Activated CD8-positive, alpha-beta T cell treated with anti-CD3 and anti-CD28 coated beads for 36 hours (primary cell): ENCODE data around the gene ARL2BP. TPM values are rescaled to one million over a fixed set of nuclear protein-coding genes. Genes with fewer than 3 reads are reported as not detected.

Experiments used
- ATAC-seq: fragments of 200-7000 bp; cut with Tn5 transposase; one replicate; pipeline ENCODE4 v1.10.0; 2021; ENCODE audit warnings: mild to moderate bottlenecking, moderate library complexity
- CTCF ChIA-PET: fragments of 350-600 bp; sonication (Branson Sonifier 250); formaldehyde crosslinking; loops from one replicate; lab custom pipeline; 2021; ENCODE audit warnings: antibody characterized with exemption; lab: Charles Lee
- POLR2A ChIA-PET: fragments of 350-600 bp; sonication (Branson Sonifier 250); formaldehyde crosslinking; loops from one replicate; lab custom pipeline; 2021; ENCODE audit warnings: antibody characterized with exemption; lab: Charles Lee
- DNase-seq: peaks from one replicate; pipeline ENCODE4 v3.0.0-alpha.2; 2020
- H3K27ac Mint-ChIP-seq: one replicate; pipeline ENCODE4 v1.8.0; 2021; ENCODE audit warnings: mild to moderate bottlenecking, mixed read lengths
- H3K27me3 Mint-ChIP-seq: one replicate; pipeline ENCODE4 v1.8.0; 2021; ENCODE audit warnings: mixed read lengths
- H3K36me3 Mint-ChIP-seq: one replicate; pipeline ENCODE4 v1.8.0; 2021; ENCODE audit warnings: low read depth, mixed read lengths
- H3K4me1 Mint-ChIP-seq: one replicate; pipeline ENCODE4 v1.8.0; 2021; ENCODE audit warnings: low read depth, mixed read lengths
- H3K4me3 Mint-ChIP-seq: one replicate; pipeline ENCODE4 v1.8.0; 2021; ENCODE audit warnings: mild to moderate bottlenecking, moderate library complexity, mixed read lengths
- H3K9me3 Mint-ChIP-seq: one replicate; pipeline ENCODE4 v1.8.0; 2021; ENCODE audit warnings: mixed read lengths
- CTCF ChIP-seq: fragments of 200-600 bp; IDR thresholded peaks from one replicate; pipeline ENCODE4 v1.8.0; 2022; ENCODE audit warnings: antibody characterized with exemption, mild to moderate bottlenecking
- intact Hi-C: fragments of 100-400 bp; cut with micrococcal nuclease; formaldehyde crosslinking; loops from one replicate; pipeline ENCODE4 v1.10.0; 2022
- total RNA-seq, 2 experiments: library from RNA; stranded (reverse); gene quantifications; one replicate each; pipeline ENCODE4 v1.2.3, GENCODE V29; 2021

Gene ARL2BP
- total RNA-seq, 2 experiments from 2014 or later: 9.4 to 11.0 TPM

DNA sequence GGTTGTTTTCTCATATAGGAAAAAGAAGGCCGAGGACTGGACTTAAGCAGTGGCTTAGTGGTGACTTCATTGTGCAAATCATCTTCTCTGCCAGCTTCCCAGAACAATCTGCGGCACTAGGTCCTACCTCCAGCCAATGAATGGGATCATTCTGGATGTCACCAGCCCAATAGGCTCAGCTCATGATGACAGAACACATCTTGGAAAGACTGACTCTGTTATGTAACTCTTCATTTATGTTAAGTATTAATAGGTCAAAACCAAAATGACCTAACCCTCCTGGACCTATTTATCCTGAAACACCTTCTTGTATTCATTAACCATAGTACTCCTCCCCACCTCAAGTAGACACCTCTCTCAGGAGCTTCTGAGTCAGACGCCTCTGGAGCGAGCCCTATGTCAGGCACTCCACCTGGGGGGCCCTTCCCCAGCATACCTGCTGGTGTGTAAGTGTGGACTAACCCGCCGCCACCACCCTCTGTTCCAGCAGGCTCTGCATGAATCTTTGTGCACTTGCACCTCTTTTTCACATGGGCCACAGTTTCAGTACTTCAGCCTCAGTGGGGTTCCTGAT, 7.2 kb downstream of the ARL2BP start:
- no peaks in the 10 kb centered on the region for H3K27me3 Mint-ChIP-seq
- no peak overlapping the region for H3K27ac Mint-ChIP-seq
- POLR2A ChIA-PET: interaction anchor here (0.6 to 1.4 kb wide), 2 partner anchors 14 to 258 kb away, joined by 3 to 4 read pairs; no protein-coding TSS in a partner anchor

DNA sequence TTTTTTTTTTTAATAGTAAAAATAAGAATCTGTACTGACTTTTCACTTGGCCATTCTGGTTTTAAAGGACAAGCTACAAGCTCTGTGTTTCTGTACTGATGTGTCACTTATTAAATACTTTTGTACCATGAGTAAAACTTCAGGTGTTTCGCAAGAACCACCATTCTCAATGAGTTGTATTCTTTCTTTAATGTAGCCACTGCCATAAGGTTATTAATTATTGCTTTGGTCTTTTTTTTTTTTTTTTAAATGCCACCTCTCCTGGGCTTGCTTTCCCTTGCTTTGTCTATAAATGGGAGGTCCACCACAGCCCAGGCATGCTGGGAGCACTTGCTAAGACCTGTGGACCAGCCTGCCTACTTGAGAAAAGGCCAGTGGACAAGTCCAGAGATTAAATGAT, 8.4 kb downstream of the ARL2BP start:
- no peaks in the 10 kb centered on the region for H3K9me3 Mint-ChIP-seq
- intact Hi-C loops: no loop called here
- no peaks in the 10 kb centered on the region for H3K4me1 Mint-ChIP-seq
- CTCF ChIA-PET: no interaction called here
- H3K4me3 Mint-ChIP-seq: no peak overlapping the region
- no peak for ATAC-seq
- DNase-seq: no peak
- TF ChIP-seq CTCF: no peak
- no peak overlapping the region for H3K27ac Mint-ChIP-seq
- H3K36me3 Mint-ChIP-seq: peaks cover 18% of the 10 kb centered on the region
- no peaks in the 10 kb centered on the region for H3K27me3 Mint-ChIP-seq
- POLR2A ChIA-PET: no interaction called here

More for the DNA sequence above, 7.2 kb downstream of the ARL2BP start:
- intact Hi-C loops: no loop called here
- DNase-seq (no peak), ATAC-seq (no peak)
- no peaks in the 10 kb centered on the region for H3K4me1 Mint-ChIP-seq
- no peaks in the 10 kb centered on the region for H3K9me3 Mint-ChIP-seq
- H3K4me3 Mint-ChIP-seq: no peak overlapping the region
- no peak for TF ChIP-seq CTCF
- H3K36me3 Mint-ChIP-seq: peaks cover 20% of the 10 kb centered on the region
- CTCF ChIA-PET: no interaction called here

GRCh38 chr16:57255686-57256415, 10.8 kb downstream of the ARL2BP start:
- no peaks in the 10 kb centered on the region for H3K9me3 Mint-ChIP-seq
- no peak for TF ChIP-seq CTCF
- peaks cover 12% of the 10 kb centered on the region for H3K36me3 Mint-ChIP-seq
- no peak overlapping the region for H3K4me3 Mint-ChIP-seq
- ChIA-PET POLR2A (interaction anchor here (1.1 to 1.4 kb wide), 2 partner anchors 9 to 15 kb away, joined by 4 to 6 read pairs; no protein-coding TSS in a partner anchor), CTCF (interaction anchor here (0.8 kb wide), 1 partner anchor 22 kb away, joined by 3 read pairs; no protein-coding TSS in a partner anchor)
- H3K4me1 Mint-ChIP-seq: peaks cover 11% of the 10 kb centered on the region
- no peak for DNase-seq
- no peak for ATAC-seq
- no peak overlapping the region for H3K27ac Mint-ChIP-seq
- intact Hi-C loops: no loop called here
- no peaks in the 10 kb centered on the region for H3K27me3 Mint-ChIP-seq

- Mint-ChIP-seq H3K27me3 (no peaks in the 10 kb centered on the region), H3K4me3 (no peak overlapping the region), H3K27ac (no peak overlapping the region), H3K4me1 (peaks cover 12% of the 10 kb centered on the region), H3K36me3 (peaks cover 12% of the 10 kb centered on the region), H3K9me3 (no peaks in the 10 kb centered on the region)
- DNase-seq: no peak
- CTCF ChIA-PET: no interaction called here
- ATAC-seq: no peak
- intact Hi-C loops: no loop called here
- POLR2A ChIA-PET: interaction anchor here (1.1 to 1.4 kb wide), 2 partner anchors 10 to 16 kb away, joined by 4 to 6 read pairs; no protein-coding TSS in a partner anchor
- TF ChIP-seq CTCF: no peak
These were observed 11.7 kb downstream of the ARL2BP start for GRCh38 chr16:57256601-57257395.
